ENCODE results near the gene OBSCN.
"Not testable (repeated sequence)": the region's sequence is repeated elsewhere in the genome, so short reads cannot be mapped to it uniquely, and the experiment has no call there.

OBSCN gene

GRCh38 chr1:228265167-228265566 is 57.3 kb downstream of the OBSCN start:
- Histone ChIP-seq H3K4me2 (ENCODE audit: low read length) (no peak overlapping the region), H3K27ac (ENCODE audit: low read depth, low read length, poor library complexity, severe bottlenecking) (no peak overlapping the region)

GRCh38 chr1:228267962-228268880 is 60.4 kb downstream of the OBSCN start:
- no peak for TF ChIP-seq EZH2 (IDR thresholded peaks at IDR 0.05; ENCODE audit: borderline replicate concordance, low read length)
- TF ChIP-seq, protein P1, sequence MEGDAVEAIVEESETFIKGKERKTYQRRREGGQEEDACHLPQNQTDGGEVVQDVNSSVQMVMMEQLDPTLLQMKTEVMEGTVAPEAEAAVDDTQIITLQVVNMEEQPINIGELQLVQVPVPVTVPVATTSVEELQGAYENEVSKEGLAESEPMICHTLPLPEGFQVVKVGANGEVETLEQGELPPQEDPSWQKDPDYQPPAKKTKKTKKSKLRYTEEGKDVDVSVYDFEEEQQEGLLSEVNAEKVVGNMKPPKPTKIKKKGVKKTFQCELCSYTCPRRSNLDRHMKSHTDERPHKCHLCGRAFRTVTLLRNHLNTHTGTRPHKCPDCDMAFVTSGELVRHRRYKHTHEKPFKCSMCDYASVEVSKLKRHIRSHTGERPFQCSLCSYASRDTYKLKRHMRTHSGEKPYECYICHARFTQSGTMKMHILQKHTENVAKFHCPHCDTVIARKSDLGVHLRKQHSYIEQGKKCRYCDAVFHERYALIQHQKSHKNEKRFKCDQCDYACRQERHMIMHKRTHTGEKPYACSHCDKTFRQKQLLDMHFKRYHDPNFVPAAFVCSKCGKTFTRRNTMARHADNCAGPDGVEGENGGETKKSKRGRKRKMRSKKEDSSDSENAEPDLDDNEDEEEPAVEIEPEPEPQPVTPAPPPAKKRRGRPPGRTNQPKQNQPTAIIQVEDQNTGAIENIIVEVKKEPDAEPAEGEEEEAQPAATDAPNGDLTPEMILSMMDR (IDR thresholded peaks at IDR 0.05; ENCODE audit: low read length): no peak
- Histone ChIP-seq H3K79me2 (ENCODE audit: insufficient read depth, low read length) (no peaks in the 10 kb centered on the region), H3K4me1 (ENCODE audit: insufficient read depth, low read length, severe bottlenecking) (no peaks in the 10 kb centered on the region), H3K9me3 (ENCODE audit: low read length) (no peaks in the 10 kb centered on the region), H3K9ac (ENCODE audit: low read length) (no peak overlapping the region), H3K4me3 (ENCODE audit: low read depth, low read length, poor library complexity, severe bottlenecking) (no peak overlapping the region), H2AFZ (ENCODE audit: low read length) (no peak overlapping the region), H3K36me3 (ENCODE audit: insufficient read depth, low read length) (no peaks in the 10 kb centered on the region), H4K20me1 (ENCODE audit: insufficient read depth, low read length) (no peaks in the 10 kb centered on the region), H3K27me3 (ENCODE audit: insufficient read depth, low read length) (0 out of 2 replicates have a peak, but pooled peaks cover 2% of the 10 kb centered on the region), H3F3A (ENCODE audit: insufficient read depth, low read length) (no peaks in the 10 kb centered on the region), H3K27ac (ENCODE audit: low read depth, low read length, poor library complexity, severe bottlenecking) (no peak overlapping the region), H3K4me2 (ENCODE audit: low read length) (no peak overlapping the region), H3K9me2 (ENCODE audit: low read depth, low read length) (no peaks in the 10 kb centered on the region)

More at GRCh38 chr1:228265167-228265566, 57.3 kb downstream of the OBSCN start:
- Histone ChIP-seq H3K9me3 (ENCODE audit: low read length) (peaks cover 5% of the 10 kb centered on the region; the same call in 1 of the 2 replicates), H2AFZ (ENCODE audit: low read length) (no peak overlapping the region), H3K36me3 (ENCODE audit: insufficient read depth, low read length) (no peaks in the 10 kb centered on the region), H3K4me3 (ENCODE audit: low read depth, low read length, poor library complexity, severe bottlenecking) (no peak overlapping the region), H3F3A (ENCODE audit: insufficient read depth, low read length) (no peaks in the 10 kb centered on the region), H4K20me1 (ENCODE audit: insufficient read depth, low read length) (no peaks in the 10 kb centered on the region), H3K9me2 (ENCODE audit: low read depth, low read length) (no peaks in the 10 kb centered on the region), H3K79me2 (ENCODE audit: insufficient read depth, low read length) (no peaks in the 10 kb centered on the region), H3K9ac (ENCODE audit: low read length) (no peak overlapping the region), H3K27me3 (ENCODE audit: insufficient read depth, low read length) (peaks cover 2% of the 10 kb centered on the region; the same call in 1 of the 2 replicates), H3K4me1 (ENCODE audit: insufficient read depth, low read length, severe bottlenecking) (no peaks in the 10 kb centered on the region)
- TF ChIP-seq EZH2 (IDR thresholded peaks at IDR 0.05; ENCODE audit: borderline replicate concordance, low read length): no peak
- TF ChIP-seq, protein P1 (IDR thresholded peaks at IDR 0.05; ENCODE audit: low read length): no peak

- TF ChIP-seq EZH2 (IDR thresholded peaks at IDR 0.05; ENCODE audit: borderline replicate concordance, low read length): no peak
- TF ChIP-seq, protein P1 (IDR thresholded peaks at IDR 0.05; ENCODE audit: low read length): no peak
- Histone ChIP-seq H3K4me2 (ENCODE audit: low read length) (no peak overlapping the region), H3K27me3 (ENCODE audit: insufficient read depth, low read length) (0 out of 2 replicates have a peak, but pooled peaks cover 1% of the 10 kb centered on the region), H4K20me1 (ENCODE audit: insufficient read depth, low read length) (no peaks in the 10 kb centered on the region), H3K4me3 (ENCODE audit: low read depth, low read length, poor library complexity, severe bottlenecking) (no peak overlapping the region), H3K4me1 (ENCODE audit: insufficient read depth, low read length, severe bottlenecking) (no peaks in the 10 kb centered on the region), H3K9me3 (ENCODE audit: low read length) (no peaks in the 10 kb centered on the region), H3K9me2 (ENCODE audit: low read depth, low read length) (no peaks in the 10 kb centered on the region), H2AFZ (ENCODE audit: low read length) (no peak overlapping the region), H3F3A (ENCODE audit: insufficient read depth, low read length) (no peaks in the 10 kb centered on the region), H3K27ac (ENCODE audit: low read depth, low read length, poor library complexity, severe bottlenecking) (no peak overlapping the region), H3K36me3 (ENCODE audit: insufficient read depth, low read length) (no peaks in the 10 kb centered on the region), H3K9ac (ENCODE audit: low read length) (no peak overlapping the region), H3K79me2 (ENCODE audit: insufficient read depth, low read length) (no peaks in the 10 kb centered on the region)
Observed at GRCh38 chr1:228268881-228269265, 61.0 kb downstream of the OBSCN start.

GRCh38 chr1:228269431-228269830 is 61.6 kb downstream of the OBSCN start:
- not testable (repeated sequence) for H3F3A ChIP-seq (ENCODE audit: insufficient read depth, low read length); H3K9me2 ChIP-seq (ENCODE audit: low read depth, low read length); H3K9me3 ChIP-seq (ENCODE audit: low read length); H3K79me2 ChIP-seq (ENCODE audit: insufficient read depth, low read length); H3K27ac ChIP-seq (ENCODE audit: low read depth, low read length, poor library complexity, severe bottlenecking); H3K4me3 ChIP-seq (ENCODE audit: low read depth, low read length, poor library complexity, severe bottlenecking); H2AFZ ChIP-seq (ENCODE audit: low read length); H3K36me3 ChIP-seq (ENCODE audit: insufficient read depth, low read length); H3K4me1 ChIP-seq (ENCODE audit: insufficient read depth, low read length, severe bottlenecking); H3K27me3 ChIP-seq (ENCODE audit: insufficient read depth, low read length); H3K4me2 ChIP-seq (ENCODE audit: low read length); H4K20me1 ChIP-seq (ENCODE audit: insufficient read depth, low read length); H3K9ac ChIP-seq (ENCODE audit: low read length)
